OCI-LY1 (cell line): ENCODE measurements around the gene ZNF768.

Experiments
- H2AFZ ChIP-seq: fragments of 200-600 bp; sonication (generic), shearing (Covaris generic); 2 replicates; pipeline ENCODE4 v1.6.0; 2014; ENCODE audit warnings: antibody characterized with exemption, mild to moderate bottlenecking, low read length
- H3F3A ChIP-seq: fragments of 200-600 bp; sonication (generic), shearing (Covaris generic); 2 replicates; pipeline ENCODE4 v1.6.0; 2014; ENCODE audit warnings: mild to moderate bottlenecking, antibody characterized with exemption, low read length, moderate library complexity; ENCODE audit not compliant: insufficient read depth
- H3K27ac ChIP-seq: fragments of 200-600 bp; sonication (generic); 2 replicates; pipeline ENCODE4 v1.5.1; 2014; ENCODE audit warnings: low read length, mixed run types, mild to moderate bottlenecking, low read depth; ENCODE audit not compliant: poor library complexity, severe bottlenecking
- H3K27me3 ChIP-seq: fragments of 200-600 bp; sonication (generic); 2 replicates; pipeline ENCODE4 v1.6.0; 2014; ENCODE audit warnings: antibody characterized with exemption, mild to moderate bottlenecking, low read length, moderate library complexity; ENCODE audit not compliant: insufficient read depth
- H3K36me3 ChIP-seq: fragments of 200-600 bp; sonication (generic); 2 replicates; pipeline ENCODE4 v1.6.1; 2014; ENCODE audit warnings: mild to moderate bottlenecking, antibody characterized with exemption, low read length, moderate library complexity, mixed read lengths; ENCODE audit not compliant: insufficient read depth
- H3K4me1 ChIP-seq: fragments of 200-600 bp; sonication (generic); 2 replicates; pipeline ENCODE4 v1.5.1; 2014; ENCODE audit warnings: mild to moderate bottlenecking, low read length, moderate library complexity; ENCODE audit not compliant: insufficient read depth, severe bottlenecking
- H3K4me2 ChIP-seq: fragments of 200-600 bp; sonication (generic), shearing (Covaris generic); 2 replicates; pipeline ENCODE4 v1.6.1; 2014; ENCODE audit warnings: low read length
- H3K4me3 ChIP-seq: fragments of 200-600 bp; sonication (generic); 2 replicates; pipeline ENCODE4 v1.5.1; 2014; ENCODE audit warnings: low read length, low read depth, mild to moderate bottlenecking, mixed read lengths; ENCODE audit not compliant: poor library complexity, severe bottlenecking
- H3K79me2 ChIP-seq: fragments of 200-600 bp; shearing (Covaris generic); 2 replicates; pipeline ENCODE4 v1.6.1; 2016; ENCODE audit warnings: mixed run types, low read length, mixed read lengths; ENCODE audit not compliant: insufficient read depth
- H3K9ac ChIP-seq: fragments of 200-600 bp; sonication (generic), shearing (Covaris generic); 2 replicates; pipeline ENCODE4 v1.6.1; 2014; ENCODE audit warnings: mild to moderate bottlenecking, low read length, mixed read lengths
- H3K9me2 ChIP-seq: fragments of 200-600 bp; sonication (generic), shearing (Covaris generic); 2 replicates; pipeline ENCODE4 v1.6.1; 2014; ENCODE audit warnings: low read depth, mild to moderate bottlenecking, low read length, mixed read lengths
- H3K9me3 ChIP-seq: fragments of 200-600 bp; shearing (Covaris generic); 2 replicates; pipeline ENCODE4 v1.6.1; 2014; ENCODE audit warnings: low read length, mixed read lengths
- H4K20me1 ChIP-seq: fragments of 200-600 bp; sonication (generic), shearing (Covaris generic); 2 replicates; pipeline ENCODE4 v1.6.0; 2016; ENCODE audit warnings: mild to moderate bottlenecking, low read length; ENCODE audit not compliant: insufficient read depth
- EZH2 ChIP-seq: fragments of 200-600 bp; sonication (generic), shearing (Covaris generic); IDR thresholded peaks from 2 replicates; pipeline ENCODE4 v1.8.0; 2017; ENCODE audit warnings: borderline replicate concordance, mixed run types, mild to moderate bottlenecking, antibody characterized with exemption, low read length, moderate library complexity, mixed read lengths
- TF ChIP-seq, protein P1 (sequence below): fragments of 200-600 bp; sonication (generic), shearing (Covaris generic); IDR thresholded peaks from 2 replicates; pipeline ENCODE4 v1.5.1; 2017; ENCODE audit warnings: mild to moderate bottlenecking, antibody characterized with exemption, low read length, moderate library complexity, mixed read lengths

The ZNF768 gene

DNA sequence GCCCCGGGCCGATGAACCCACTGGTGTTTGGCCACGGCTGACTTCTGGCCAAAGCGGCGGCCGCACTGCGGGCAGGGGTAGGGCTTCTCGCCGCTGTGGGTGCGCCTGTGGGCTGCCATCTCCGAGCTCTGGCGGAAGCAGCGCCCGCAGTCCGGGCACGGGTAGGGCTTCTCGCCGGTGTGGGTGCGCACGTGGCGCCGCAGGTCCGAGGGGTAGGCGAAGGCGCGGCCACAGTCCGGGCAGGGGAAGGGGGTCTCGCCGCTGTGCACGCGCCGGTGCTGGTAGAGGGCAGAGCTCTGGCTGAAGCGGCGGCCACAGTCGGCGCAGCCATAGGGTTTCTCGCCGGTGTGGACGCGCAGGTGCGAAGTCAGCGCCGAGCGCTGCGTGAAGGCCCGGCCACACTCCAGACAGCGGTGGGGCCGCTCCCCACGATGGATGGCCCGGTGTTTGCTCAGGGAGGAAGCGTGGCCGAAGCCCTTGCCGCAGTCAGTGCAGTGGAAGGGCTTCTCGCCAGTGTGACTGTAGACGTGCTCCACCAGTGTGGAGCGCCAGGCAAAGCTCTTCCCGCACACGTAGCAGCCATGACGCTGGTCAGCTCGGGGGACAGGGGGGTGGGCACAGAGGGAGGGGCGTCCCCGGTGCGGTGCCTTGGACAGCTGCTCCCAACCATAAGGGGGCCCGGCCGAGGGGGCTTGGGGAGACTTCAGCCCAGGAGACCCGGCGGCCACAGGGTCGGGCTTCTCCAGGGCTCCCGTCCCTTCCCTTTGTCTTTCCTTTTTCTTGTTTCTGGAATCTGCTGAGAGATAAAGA lies 29.2 kb upstream of the ZNF768 start:
- peaks cover 41% of the 10 kb centered on the region for H3K36me3 ChIP-seq
- H3K4me2 ChIP-seq: no peak overlapping the region
- peaks cover 11% of the 10 kb centered on the region for H3K4me1 ChIP-seq

DNA sequence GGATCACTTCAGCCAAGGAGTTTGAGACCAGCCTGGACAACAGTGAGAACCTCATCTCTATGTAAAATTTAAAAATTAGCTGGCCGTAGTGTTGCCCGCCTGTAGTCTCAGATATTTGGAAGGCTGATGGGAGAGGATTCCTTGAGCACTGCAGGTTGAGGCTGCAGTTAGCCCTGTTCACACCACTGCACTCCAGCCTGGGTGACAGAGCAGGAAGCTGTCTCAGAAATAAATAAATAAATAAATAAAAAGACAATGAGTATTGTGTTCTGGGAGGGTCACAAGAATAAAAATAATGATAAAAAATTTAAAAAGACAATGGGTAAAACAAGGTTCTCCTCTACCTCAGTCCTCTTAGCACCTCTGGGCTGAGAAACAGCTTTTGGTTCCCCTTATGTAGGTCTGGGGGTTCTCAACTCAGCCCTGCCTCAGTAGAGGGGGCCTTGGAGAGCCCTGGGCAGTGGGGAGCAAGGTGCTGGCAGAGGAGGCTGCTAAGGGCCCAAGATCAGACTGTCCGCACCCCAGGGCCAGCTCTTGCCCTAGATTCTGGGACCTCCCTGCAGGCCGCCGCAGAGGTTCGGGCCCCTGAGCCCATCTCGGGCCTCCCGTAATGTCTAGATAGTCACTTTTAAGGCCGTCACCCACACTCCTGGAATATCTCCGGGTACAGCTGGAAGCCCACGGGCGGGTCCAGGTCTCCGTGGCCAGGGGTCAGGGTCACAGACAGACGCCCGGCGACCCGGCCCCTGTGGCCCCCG lies 28.4 kb upstream of the ZNF768 start:
- no peak overlapping the region for H2AFZ ChIP-seq
- no peak overlapping the region for H3K4me2 ChIP-seq
- TF ChIP-seq, protein P1, sequence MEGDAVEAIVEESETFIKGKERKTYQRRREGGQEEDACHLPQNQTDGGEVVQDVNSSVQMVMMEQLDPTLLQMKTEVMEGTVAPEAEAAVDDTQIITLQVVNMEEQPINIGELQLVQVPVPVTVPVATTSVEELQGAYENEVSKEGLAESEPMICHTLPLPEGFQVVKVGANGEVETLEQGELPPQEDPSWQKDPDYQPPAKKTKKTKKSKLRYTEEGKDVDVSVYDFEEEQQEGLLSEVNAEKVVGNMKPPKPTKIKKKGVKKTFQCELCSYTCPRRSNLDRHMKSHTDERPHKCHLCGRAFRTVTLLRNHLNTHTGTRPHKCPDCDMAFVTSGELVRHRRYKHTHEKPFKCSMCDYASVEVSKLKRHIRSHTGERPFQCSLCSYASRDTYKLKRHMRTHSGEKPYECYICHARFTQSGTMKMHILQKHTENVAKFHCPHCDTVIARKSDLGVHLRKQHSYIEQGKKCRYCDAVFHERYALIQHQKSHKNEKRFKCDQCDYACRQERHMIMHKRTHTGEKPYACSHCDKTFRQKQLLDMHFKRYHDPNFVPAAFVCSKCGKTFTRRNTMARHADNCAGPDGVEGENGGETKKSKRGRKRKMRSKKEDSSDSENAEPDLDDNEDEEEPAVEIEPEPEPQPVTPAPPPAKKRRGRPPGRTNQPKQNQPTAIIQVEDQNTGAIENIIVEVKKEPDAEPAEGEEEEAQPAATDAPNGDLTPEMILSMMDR: no peak
- no peak for TF ChIP-seq EZH2
- no peaks in the 10 kb centered on the region for H4K20me1 ChIP-seq
- no peaks in the 10 kb centered on the region for H3K9me3 ChIP-seq
- no peaks in the 10 kb centered on the region for H3F3A ChIP-seq
- H3K4me1 ChIP-seq: peaks cover 11% of the 10 kb centered on the region
- H3K9me2 ChIP-seq: no peaks in the 10 kb centered on the region
- peaks cover 41% of the 10 kb centered on the region for H3K36me3 ChIP-seq
- H3K27ac ChIP-seq: no peak overlapping the region
- H3K27me3 ChIP-seq: no peaks in the 10 kb centered on the region
- 0 out of 2 replicates have a peak, but pooled peaks cover 4% of the 10 kb centered on the region for H3K79me2 ChIP-seq
- H3K9ac ChIP-seq: no peak overlapping the region
- no peak overlapping the region for H3K4me3 ChIP-seq

More for the DNA sequence above, 29.2 kb upstream of the ZNF768 start:
- no peaks in the 10 kb centered on the region for H4K20me1 ChIP-seq
- H3K9ac ChIP-seq: no peak overlapping the region
- H2AFZ ChIP-seq: no peak overlapping the region
- H3K27ac ChIP-seq: no peak overlapping the region
- no peaks in the 10 kb centered on the region for H3K9me3 ChIP-seq
- no peak for TF ChIP-seq EZH2
- TF ChIP-seq, protein P1: no peak
- H3F3A ChIP-seq: 0 out of 2 replicates have a peak, but pooled peaks cover 3% of the 10 kb centered on the region
- H3K27me3 ChIP-seq: no peaks in the 10 kb centered on the region
- H3K4me3 ChIP-seq: no peak overlapping the region
- no peaks in the 10 kb centered on the region for H3K9me2 ChIP-seq
- H3K79me2 ChIP-seq: 0 out of 2 replicates have a peak, but pooled peaks cover 4% of the 10 kb centered on the region

DNA sequence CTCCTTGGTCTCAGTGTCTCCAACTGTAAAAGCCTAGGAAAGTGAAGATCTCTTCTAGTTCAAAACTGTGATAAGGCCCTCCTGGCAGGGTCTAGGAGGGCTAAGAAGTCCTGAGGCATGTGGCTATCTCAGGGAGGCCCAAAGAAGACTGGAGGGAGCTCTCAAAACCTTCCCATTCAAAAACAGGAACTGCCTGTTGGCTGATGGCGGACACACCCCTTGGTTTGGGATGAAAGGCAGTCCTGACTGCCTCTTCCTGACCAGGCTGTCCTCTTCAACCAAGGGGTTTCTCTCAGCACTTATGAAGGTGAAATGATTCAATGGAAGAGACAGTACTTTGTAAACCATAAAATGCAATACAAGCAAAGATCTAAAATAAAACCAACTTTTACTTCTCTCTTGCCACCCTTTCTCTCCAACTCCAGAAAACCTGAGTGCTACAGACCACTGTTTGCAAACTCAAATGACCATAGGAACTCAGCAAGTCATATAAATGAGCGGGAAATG lies 27.1 kb upstream of the ZNF768 start:
- H4K20me1 ChIP-seq: no peaks in the 10 kb centered on the region
- 0 out of 2 replicates have a peak, but pooled peaks cover 4% of the 10 kb centered on the region for H3K79me2 ChIP-seq
- peaks cover 41% of the 10 kb centered on the region for H3K36me3 ChIP-seq
- no peak overlapping the region for H3K9ac ChIP-seq
- no peak overlapping the region for H3K27ac ChIP-seq
- H3K4me2 ChIP-seq: no peak overlapping the region
- no peaks in the 10 kb centered on the region for H3K9me3 ChIP-seq
- no peak overlapping the region for H3K4me3 ChIP-seq
- no peak overlapping the region for H2AFZ ChIP-seq
- H3K27me3 ChIP-seq: no peaks in the 10 kb centered on the region
- no peaks in the 10 kb centered on the region for H3F3A ChIP-seq
- no peaks in the 10 kb centered on the region for H3K9me2 ChIP-seq
- H3K4me1 ChIP-seq: peaks cover 7% of the 10 kb centered on the region
- TF ChIP-seq, protein P1: no peak
- TF ChIP-seq EZH2: no peak
